Measurements from ENCODE around the gene DPP4. TPM values are rescaled to one million over a fixed set of nuclear protein-coding genes. Genes with fewer than 3 reads are reported as not detected.
"Not testable (repeated sequence)": the region's sequence is repeated elsewhere in the genome, so short reads cannot be mapped to it uniquely, and the experiment has no call there.

The DPP4 gene
- polyA plus RNA-seq, 1 donor = 4.3 TPM

DNA sequence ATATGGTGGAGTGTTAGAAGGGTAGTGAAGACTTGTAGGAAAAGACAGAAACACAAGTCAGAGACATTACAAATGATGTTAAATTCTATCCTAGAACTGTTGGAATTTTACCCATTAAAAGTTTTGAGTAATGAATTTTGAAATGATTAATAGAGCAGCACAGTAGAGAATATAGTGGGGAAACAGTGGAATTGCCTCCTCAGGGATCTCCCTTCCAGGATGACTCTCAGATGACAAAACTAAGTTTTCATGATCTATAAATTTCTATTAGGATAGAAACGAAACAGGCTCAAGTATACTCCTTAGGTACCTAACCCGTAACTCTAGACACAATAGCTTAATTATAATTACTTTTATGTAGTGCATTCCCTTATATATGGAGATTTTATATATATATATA is 86.7 kb downstream of the DPP4 start:
- DNase-seq = no peak

DNA sequence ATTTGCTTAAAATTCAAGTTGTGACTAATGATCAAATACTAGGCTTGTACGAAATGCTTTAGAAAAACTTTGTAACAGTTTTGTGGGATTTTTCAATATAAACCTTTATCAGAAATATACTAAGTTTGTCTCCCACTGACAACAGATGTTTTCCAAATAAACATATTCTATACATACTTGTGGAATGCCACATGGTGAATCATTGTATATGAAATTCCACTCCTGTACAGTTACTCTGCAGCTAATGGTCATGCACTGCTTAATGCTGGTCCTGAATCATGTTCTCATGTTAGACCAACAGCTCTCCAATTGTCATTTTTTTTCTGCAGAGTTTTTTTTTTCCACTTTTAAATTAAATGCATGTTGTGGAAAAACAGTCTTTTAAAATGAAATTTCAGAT is 90.1 kb downstream of the DPP4 start:
- DNase-seq = no peak

DNA sequence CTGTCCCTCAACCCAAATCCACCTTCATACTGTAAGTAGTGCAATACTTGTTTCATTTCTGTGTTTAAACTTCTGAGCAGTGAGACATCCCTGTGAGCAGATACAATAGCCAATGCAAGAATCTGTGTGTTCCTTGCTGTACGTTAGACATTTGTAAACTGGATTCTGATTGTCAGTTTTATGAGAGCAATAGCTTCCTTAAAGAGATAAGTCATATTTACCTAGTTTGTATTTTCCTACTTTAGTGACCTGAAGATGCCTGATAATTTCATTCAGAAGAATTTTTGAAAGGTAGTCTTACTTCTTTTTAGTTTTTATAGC is 90.7 kb downstream of the DPP4 start:
- no peak for DNase-seq

DNA sequence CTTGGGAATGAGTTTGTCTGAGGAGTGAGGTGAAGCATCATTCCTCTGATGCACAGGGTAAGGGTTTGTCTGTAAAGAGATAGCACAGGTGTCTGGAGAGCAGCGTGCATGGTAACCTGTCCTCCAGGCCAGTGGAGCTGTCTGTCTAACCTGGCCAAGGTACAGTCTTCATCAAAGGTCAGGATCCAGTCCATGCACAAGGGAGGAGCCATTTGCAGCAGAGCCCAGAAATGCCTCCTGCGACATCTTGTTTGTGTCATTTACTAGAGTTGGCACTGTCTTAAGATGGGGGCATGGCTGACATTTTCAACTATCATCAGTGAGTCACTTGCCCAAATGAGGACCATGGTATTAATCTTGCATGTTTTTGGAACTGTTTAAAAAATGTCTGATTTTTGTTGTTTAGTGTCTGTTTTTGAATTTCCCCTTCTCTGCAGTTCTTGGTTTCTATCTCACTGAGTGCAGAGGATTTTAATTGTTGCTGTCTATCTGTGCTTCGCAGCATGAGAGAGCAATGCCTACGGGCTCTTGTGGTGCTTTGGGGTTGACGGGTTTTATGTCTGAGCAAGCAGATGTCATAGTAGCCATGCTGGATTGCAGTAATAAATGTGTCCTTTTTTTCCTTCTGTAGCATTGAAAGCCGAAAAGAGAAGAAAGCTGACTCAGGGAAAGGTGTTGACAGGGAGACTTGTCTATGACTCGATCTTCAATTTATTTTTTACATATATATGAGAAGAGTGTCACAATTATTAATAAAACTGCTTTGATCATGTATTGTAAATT is 91.3 kb downstream of the DPP4 start:
- DNase-seq = no peak

DNA sequence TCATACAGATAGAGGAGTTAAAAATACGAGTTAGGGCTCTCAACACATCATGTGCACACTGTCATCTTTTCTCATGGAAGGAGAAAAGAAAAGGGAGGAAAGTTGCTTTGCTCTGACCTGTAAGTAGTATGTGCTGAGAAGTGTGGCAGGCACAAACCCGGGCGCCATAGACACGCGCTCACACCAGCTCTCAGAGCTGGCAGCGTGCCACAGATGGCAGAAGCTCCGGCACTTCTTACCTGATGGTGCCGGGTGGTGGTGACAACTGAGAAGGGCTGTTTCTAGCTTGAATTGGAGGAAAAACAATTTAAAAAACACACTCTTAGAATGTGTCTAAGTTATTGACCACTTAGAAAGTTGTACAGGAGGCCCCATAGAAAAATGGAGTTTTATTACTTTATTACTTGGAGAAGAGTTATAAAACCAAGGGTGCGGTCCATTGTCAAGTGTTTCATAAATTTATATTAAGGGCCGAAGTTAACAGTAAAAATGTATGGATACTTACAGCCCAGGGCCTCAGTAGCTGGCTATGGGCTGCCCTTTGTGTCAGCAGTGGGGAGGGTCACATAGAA is 92.2 kb downstream of the DPP4 start:
- no peak for DNase-seq

DNA sequence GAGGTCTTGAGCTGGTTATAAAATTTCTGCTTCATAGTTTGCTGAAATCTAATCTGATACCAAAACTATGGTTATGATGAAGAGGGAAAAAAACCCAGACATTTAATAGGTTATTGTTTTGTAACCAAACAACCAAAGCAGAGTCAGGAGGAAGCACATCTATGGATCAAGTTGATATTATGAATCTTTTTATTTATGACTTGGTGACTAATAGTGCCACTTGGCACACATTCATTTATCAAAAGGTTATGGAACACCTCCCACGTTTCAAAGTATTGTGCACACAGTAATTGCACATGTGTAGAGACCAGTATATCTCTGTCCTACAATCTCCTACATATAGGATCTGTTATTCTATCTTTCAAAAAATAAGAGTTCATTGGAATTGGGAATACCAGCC is 93.0 kb downstream of the DPP4 start:
- no peak for DNase-seq

DNA sequence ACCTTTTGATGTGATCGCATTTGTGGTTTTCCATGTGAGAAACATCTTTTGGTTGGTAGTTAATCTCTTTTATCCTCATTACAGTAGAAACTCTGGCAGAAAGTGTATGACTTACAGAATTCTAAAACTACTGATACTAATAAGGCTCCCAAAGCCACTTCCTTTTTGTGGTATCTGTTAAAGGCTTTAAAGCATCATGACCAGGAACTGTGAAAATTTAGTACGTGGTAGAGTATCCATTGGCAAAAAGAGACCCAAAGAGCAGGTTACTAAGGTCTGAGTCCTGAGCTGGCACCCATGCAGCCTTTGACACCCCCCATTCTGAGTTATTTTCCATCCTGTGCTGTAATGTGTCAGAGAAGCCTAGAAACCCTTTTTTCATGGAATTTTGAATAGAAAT is 94.5 kb downstream of the DPP4 start:
- no peak for DNase-seq

DNA sequence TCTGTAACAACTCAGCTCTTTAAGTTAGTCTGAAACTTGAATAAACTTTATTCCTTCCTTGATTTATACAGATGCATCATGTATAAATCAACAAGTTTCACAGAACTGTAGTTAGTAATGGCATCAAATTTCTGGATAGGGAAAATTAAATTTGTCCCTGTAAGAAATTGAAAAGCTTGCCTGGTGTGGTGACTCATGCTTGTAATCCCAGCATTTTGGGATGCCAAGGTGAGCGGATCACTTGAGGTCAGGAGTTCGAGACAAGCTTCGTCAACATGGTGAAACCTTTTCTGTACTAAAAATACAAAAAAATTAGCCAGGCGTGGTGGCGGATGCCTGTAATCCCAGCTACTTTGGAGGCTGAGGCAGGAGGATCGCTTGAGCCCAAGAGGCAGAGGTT is 96.1 kb downstream of the DPP4 start:
- DNase-seq = not testable (repeated sequence)

DNA sequence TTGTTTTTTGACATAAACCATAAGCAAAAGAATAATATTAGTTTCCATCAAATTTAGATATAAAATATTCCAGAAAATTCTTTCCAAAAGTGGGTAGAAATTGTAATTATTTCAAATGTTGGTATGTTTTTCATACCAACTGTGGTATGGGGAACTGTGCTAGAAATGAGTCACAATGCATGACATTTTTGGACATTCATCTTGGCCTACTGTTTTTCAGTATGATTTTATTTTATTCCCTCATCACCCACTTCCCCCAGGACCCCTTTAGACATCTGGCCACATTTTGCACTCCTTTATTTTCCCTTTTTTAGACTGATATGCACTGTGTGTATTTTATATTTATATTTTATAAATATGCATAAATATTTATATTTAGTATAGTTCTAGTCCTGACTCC is 97.1 kb downstream of the DPP4 start:
- DNase-seq = no peak

DNA sequence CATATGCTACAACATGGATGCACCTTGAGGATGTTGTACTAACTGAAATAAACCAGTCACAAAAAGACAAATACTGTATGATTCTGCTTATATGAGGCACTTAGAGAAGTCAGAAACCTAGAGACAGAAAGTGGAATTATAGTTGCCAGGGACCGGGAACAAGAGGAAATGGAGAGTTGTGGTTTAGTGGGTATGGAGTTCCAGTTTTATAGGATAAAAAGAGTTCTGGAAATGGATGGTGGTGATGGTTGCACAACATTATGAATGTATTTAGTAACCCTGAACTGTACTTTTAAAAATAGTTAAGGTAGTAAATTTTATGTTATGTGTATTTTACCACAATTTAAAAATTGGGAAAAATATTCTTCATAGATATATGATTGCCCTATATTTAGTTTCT is 97.7 kb downstream of the DPP4 start:
- DNase-seq = no peak

DNA sequence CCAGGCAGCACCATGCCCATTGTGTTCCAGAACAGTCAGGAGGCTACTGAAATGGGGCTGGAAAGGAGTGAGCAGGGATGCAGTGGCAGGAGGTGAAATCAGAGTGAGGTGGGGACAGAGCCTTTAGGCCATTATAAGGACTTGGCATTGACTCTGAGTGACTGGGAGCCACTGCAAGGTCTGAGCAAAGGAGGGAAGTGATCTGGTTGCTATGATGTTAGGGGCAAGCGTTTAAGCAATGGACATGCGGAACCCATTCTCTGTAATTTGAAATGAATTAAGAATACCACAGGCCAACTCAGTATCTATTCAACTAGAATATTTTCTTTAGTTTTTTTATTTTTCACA is 98.2 kb downstream of the DPP4 start:
- no peak for DNase-seq

DNA sequence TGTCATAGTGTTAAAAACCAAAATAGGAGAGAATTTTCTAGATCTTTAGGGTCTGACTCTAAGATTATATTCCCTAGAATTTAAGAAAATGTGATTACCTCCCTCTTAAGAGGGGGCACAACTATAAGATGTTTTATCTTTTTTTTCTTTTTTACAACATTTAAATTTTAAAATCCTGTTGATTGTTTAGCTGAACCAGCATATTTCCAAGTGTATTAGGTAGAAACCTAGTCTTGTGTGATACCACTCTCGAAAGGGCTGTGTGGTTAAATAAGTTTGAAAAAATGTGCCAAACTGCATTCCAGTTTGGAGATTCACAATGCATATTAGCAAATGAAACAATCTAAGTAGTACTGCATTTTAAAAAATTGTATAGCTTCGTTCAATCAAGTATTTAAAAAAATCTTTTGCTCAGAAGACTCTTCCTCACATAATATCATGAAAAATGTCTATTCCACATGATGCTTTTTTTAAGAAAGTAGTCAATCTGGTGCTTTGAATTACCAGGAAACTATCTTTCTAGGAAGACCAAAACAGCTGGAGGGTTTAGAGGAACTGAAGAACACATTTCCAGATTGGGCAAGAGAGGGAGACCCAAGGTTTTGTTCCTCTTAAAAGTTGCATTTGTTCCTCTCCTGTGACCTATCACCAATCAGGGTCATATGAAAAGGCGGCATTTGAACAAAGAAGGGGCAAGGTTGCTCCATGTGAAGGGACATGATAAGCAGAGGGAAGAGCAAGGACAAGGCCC is 98.8 kb downstream of the DPP4 start:
- no peak for DNase-seq

DNA sequence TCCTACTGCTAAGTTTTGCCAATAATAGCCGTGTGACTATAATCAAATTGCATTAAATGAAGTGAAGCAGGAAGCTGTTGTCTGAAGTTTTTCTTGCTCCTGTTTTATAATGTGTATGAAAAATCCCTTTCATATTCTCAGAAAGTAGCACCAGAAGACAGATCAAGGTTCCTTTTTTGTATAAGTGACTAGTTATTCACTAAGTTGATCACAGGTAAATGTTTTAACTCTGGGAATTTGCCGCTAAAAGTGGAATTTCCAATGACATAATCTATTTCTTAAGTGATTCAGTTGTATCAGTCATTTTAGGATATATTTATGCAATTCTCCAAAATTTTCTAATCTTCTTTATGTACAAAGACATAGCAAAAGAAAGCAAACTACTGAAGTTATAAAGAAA is 99.6 kb downstream of the DPP4 start:
- DNase-seq = no peak

DNA sequence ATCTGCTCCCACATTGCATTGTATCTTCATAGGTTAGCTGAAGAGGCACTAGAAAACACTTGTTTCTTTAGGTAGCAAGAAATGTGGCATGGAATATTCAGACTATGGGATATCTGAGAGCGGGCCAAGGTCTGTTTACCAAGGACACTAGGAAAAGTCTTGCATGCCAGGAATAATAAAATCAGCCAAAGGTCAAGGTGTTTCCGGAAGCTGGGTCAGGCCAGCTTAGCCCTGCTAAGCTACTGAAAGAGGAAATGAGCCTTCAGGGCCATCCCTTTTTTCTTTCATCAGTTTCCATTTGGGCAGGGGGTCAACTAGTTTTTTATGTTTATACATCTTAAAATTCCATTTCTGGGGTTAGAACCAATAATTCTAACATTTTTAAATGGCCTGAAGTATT is 101.1 kb downstream of the DPP4 start:
- no peak for DNase-seq

DNA sequence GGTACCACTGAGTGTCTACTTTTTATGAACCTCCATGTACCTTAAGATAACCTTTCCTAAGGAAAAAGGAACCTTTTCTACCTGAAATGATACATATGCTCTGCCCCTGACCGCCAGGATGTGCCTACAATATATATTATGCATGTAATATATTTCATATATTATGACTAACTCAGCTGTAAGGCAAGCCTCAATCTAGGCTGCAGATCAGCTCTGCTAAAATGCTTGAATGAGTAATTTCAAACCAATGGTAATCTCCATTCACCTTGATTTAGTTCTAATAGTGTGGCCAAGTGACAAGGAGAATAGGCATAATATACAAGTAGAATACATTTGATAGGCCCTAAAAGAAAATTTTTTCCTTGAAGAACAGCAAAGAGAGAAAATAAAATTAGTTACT is 101.8 kb downstream of the DPP4 start:
- no peak for DNase-seq

DNA sequence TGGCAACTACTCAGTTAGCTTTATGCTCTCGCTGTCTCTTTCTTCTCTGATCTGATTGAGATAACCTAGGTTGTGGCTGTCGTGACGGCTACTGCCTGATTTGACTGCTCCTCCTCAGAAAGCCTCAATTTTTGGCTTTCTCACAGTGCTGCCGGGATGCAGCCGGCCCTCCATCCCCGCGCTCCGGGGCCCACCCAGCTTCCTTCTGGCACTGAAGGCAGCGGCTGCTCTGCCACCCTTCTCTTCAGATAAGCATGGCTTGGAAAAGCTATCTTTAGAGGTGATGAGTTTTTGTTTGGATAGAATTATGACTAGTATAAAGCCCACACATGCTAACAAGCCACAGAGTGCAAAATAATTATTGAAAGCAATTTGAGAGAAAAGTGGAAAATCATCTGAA is 102.5 kb downstream of the DPP4 start:
- no peak for DNase-seq

DNA sequence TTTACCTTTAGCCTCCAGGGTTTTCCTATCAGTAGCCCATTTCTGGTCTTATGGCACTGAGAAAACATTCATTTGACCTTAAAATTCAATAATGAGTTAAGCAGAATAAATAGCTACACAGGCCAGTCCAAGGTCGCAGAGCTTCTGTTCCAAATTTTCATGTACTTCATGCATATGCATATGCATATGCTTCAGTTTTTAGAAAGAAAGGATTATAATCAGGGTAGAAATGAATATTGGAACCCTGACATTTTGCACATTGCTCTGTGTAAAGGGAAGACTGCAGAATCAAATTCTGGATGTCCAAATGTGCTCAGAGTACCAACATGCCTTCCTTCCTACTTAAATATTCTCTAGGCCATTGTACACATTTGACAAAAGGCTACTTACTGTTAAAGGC is 104.9 kb downstream of the DPP4 start:
- DNase-seq = no peak

DNA sequence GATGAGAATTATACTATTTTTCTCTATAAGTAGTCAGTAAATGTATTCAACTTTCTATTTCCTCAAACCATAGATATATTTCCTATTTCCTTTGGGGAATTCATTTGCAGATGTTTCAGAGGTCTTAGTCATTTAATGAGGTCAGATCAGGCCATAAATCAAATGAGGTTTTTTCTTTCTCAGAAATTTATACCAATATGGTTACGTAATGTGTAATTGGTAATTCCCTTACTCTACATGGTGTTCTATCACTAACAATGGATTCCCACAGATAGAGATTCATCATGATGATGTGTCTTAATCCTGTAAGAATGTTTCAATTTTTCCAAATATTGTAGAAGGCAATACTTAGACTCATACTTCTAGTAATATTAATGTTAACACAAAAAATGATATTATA is 108.0 kb downstream of the DPP4 start:
- no peak for DNase-seq

DNA sequence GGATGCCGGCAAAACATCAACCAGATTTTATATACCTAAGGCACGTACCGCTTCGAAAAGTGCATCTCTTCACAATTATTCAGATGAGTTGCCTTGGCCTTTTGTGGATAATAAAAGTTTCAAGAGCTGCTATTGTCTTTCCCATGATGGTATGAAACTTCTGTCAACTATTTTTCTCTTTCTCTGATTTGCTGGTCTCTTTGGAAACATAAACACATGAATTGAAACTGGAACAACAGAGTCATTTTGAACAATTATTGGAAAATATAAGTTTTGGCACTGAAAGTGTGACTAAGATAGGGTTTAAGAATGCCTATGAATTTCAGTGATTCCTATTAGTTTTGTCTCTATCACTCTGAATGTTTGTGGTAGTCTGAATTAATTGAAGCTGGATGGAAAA is 109.9 kb downstream of the DPP4 start:
- no peak for DNase-seq

DNA sequence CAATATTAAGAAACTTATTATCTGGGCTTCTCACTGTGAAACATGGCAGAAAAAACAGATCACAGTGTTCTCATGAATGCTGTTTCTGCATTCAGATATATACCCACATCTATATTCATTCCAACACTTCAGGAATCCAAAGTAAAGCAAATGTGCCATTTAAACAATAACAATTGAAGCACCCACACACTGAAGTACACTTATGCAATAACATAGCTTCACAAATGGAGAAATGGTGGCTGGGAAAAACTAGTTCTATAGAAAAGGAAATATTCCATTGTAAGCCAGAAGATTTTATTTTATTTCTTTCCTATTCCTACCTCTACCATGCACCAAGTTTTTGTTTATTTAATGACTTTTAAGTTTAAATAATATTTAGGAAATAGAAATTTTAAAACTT is 111.9 kb downstream of the DPP4 start:
- DNase-seq = no peak

DNA sequence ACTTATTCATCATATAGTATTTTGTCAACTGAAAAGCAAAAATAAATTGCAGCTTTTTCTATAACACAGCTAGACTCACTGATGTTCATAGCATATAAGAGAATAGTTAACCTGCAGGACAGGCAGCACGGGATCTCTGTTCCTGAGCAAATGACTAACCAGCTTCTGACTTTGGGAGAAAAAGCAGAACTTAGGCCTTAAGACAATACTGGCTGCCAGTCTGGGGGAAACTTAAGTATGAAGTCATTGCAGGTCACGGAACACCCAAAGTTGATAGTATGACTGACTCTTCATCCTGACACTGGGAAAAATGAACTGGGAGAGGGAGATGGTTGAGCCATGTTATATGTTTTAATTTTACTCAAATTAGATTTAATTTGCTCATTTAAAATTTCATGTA is 113.0 kb downstream of the DPP4 start:
- DNase-seq = no peak

DNA sequence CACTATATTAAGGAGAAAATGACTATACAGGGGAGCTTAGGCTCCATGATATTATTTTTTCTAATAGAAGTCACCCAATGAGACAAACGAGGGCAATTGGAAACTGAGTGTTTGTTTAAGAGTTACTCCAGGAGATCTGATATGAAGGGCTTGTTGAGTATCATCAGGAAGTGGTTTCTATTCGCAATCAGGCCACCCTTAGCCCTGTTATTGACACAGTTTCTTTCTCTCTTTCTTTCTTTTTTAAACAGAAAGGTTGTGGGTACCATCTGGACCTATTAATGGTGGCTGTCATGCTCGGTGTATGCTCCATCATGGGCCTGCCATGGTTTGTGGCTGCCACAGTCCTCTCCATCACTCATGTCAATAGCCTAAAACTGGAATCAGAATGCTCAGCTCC is 117.3 kb downstream of the DPP4 start:
- DNase-seq = no peak

DNA sequence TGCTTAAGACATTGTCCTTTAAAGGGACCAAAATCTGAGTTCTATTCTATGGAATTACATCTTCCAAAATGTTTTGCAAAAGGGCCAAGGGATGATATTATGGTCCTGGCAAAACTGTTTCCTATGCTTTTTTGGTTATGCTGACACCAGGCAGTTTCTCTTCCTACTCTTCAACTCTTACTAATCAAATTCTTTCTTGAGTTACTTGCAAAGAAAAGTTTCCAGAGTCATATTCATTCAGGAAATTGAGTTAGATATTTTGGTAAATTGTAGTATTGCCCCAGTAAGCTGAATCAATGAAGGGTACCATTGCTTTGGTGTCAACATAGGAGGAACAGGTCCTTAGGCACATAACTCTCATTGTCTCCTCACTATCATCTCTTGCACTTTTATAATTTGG is 118.8 kb downstream of the DPP4 start:
- DNase-seq = no peak

DNA sequence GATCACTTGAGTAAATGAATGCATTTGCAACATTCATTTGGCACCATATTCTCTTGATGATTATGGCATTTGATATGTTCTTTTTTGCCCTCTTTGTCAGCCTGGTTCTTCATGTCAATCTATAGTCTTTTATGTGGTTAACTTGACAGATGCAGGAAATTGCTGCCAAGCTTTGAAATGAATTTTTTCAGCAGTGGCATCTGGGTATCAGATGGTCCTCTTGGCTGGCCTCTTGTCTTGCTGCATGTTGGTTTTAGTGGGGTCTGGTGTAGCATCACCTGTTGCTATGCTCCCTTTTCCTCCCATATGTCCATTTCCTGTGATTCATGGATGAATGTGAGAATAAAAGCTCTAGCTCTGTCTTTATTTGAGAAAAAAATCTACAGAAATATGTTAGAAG is 119.9 kb downstream of the DPP4 start:
- DNase-seq = no peak
